NCI-H1436 (cell line): Measurements from ENCODE around the gene CCN5.
"Not testable (repeated sequence)": the region's sequence is repeated elsewhere in the genome, so short reads cannot be mapped to it uniquely, and the experiment has no call there.

ENCODE experiments used
- DNase-seq: peaks from one replicate; lab custom pipeline; 2025; lab: John Stamatoyannopoulos, UW

Gene CCN5

DNA sequence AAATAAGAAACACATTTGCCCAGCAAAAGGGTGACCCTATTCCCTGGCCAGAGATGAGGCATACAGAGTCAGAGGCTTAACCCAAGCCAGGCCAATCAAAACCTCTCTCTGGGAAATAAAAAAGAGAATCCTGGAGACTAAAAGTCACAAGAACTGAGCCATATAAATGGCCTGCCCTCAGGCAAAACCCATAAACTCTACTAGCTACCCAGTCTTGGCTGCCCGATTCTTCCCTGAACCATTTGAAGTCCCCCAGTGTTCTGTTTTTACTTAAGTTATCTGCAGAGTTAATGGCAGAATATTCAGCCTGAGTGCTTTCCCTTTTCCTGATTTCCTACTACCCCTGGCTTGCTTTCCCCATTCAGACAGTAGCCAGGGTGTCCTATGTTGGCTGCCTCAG is 44.4 kb downstream of the CCN5 start:
- no peak for DNase-seq

DNA sequence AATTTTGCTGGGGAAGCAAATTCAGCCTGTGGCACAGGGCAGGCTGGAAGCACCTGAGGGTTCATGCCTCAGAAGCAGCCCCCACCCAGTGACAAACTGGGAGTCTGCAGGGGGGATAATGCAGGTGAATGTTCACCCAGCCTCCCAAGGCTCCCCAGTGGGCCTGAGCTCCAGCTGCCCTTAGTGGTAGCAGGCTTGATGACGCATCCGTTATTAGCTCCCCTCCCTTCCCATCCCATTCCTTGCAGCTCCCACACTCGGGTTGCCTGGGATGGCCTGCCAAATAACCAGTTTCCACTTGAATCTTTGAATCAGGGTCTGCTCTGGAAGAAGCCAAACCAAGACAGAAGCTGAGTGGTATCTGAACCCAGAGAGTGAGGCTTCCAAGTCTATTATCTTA is 46.3 kb downstream of the CCN5 start:
- no peak for DNase-seq

DNA sequence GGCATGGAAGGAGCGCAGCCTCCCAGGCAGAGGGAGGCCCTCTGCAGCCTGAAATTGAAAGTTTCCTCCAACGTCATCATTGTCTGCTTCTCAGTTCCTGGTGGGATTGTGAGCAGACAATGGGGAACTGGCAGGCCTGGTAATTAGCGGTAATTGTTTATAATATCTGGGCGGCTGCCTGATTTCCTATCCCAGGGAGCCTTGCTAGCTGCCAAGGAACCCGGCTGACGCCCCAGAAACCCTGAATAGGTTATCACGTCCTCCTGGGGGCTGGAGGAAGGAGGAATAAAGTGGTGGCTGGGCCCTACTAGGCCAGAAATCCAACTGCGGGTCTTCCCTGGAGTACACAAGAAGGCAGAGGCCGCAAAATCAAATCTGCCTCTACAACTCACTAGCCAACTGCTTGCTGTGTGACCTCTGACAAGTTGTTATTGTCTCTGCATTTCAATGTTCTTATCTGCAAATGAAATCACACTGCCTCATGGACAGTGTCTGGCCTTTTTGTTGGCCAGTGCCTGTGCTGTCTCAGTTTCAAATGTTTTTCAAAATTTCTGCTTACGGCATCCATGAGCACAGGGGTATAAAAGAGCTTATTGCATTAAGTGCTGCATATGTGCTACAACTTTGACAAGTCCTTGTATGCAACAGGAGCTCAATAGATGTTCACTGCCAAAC is 47.4 kb downstream of the CCN5 start:
- peak; percentile 39 for DNase-seq

- DNase-seq = not testable (repeated sequence)
These were observed 48.6 kb downstream of the CCN5 start for GRCh38 chr20:44763798-44764197.

- no peak for DNase-seq
These were observed 49.9 kb downstream of the CCN5 start for GRCh38 chr20:44765091-44765490.

DNA sequence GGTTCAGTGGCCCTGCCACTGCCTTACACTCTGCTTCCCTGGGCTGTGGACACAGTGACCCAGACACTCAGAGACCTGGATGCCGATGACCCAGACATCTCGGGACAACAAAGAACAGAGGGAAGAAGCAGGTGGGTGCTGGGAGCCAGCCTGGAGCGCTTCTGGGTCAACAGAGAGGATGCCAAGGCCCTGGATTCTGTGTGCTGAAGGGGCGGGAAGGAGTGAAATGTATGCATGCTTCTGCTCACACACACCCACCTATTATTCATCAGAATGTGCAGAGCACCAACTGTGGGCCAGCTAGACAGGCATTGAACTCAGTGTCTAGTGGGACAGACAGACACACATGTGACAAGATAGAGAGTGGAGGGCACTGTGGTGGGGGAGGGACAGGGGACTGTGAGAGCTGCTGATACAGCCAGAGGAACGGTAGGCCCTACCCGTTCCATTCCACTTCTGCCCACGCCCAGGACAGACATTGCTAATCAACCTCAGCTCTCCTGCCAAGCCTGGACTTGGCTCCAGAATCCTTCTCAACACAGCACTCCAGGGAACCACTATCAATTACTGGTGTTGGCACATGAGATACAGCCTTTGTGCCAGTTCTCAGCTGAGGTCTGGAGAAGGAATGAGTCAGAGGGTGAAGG is 50.7 kb downstream of the CCN5 start:
- no peak for DNase-seq

GRCh38 chr20:44768256-44768655 is 53.1 kb downstream of the CCN5 start:
- no peak for DNase-seq

DNA sequence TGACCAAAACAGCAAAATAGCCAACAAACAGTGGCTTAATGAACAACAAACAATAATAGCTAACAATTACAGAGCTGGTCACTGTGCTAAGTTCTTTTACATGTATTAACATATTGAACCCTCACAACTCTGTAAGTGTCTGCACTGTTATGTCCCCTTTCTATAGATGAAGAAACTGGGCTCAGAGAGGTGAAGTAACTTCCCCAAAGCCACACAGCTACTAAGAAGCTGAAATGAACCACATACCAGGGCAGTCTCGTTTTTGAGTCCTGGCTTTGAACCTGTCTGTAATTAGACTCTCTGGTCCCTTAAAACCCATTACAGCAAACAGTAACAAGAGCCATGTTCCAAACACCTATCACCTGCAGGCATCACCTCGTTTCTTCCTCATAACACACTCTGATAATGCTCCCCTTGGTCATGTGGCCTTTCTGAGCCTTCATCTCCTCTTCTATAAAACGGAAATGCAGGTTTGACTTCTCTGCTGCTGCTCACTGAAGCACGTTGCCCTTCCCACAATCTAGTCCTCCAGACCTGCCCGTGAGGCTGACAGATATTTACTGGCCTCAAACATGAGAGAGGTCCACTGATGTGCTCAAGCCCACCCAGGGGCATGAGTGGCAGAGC is 53.8 kb downstream of the CCN5 start:
- DNase-seq = no peak

DNA sequence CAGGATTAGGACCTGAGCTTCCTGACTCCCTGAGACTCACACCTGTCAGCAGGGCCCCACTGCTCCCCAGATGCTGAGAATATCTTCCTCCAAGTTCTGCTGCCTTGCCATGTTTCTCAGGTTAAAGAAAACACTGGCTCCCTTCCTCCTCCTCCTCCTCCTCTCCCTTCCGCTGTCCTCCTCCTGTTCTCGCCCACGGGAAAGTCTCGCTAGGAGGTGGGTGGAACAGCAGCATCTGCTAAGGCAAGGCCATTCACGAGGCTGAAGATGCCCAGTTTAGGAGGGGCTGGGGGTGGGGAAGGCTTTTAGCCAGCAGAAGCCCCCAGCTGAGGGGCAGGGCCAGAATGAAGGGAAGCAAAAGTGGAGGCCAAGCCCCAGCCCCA is 54.3 kb downstream of the CCN5 start:
- no peak for DNase-seq

GRCh38 chr20:44770484-44771171 is 55.5 kb downstream of the CCN5 start:
- DNase-seq = no peak

GRCh38 chr20:44771172-44771535 is 56.0 kb downstream of the CCN5 start:
- DNase-seq = no peak

GRCh38 chr20:44772636-44773035 is 57.5 kb downstream of the CCN5 start:
- DNase-seq = no peak

GRCh38 chr20:44773070-44773829 is 58.1 kb downstream of the CCN5 start:
- no peak for DNase-seq

DNA sequence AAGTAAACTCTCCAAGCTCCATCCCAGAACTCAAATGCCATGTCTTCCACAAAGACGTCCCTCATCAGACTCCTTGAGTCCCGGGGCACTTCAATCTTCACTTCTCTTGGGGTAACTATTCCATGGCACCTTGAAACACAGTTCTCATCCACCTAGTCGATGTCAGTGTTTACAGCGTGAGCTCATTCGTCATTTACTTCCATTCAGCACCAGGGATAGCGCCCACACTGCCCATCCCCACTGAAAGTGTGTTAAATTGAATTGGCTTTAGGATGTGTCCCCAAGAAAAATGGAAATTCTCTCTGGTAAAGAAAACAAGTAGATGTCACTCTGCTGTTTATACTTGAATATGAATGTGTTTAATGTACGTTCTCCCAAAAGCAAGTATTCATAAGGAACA is 61.8 kb downstream of the CCN5 start:
- no peak for DNase-seq
